Measurements from ENCODE around the gene SLC2A3. TPM values are rescaled to one million over a fixed set of nuclear protein-coding genes. Genes with fewer than 3 reads are reported as not detected.

SLC2A3 gene
- total and polyA plus RNA-seq, 2 donors (not counting 3 experiments of a cell fraction or from before 2014, with no cell fraction given) = 13.9 to 20.8 TPM

DNA sequence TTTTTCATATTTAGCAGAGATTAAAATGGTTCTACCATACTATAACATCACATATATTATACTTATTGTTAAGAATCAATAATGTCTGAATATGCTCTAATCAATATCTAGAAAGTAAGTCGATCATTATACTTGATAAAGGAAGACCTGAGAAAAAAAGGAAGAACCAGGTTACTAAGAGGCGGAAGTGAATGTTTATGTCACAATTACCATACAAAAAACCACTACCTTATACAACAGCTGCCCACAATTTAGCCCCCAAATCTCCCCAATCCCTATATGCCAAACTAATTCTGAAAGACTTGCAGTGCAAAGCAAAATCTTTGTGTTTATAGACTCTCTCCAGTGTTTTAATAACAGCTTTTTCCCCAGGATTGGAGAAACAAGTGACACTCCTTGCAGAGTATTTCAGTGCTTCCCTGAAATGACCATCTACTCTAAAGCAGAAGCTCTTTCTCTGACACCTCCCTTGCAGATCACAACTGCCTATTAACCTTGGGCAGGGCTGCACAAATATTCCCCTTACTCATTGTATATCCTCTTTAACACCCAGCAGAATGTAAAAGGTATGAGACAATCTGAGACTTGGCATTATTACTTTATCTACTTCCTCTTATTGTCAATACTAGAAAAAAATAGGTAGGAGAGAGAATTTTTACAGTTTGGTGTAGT is 12.7 kb upstream of the SLC2A3 start:
- dilution Hi-C loops (cut with MboI; ENCODE audit: extremely low pct_ligation_motif_present, low sequenced_read_pairs) = no loop called here
- POLR2A ChIA-PET = no interaction called here
- TF ChIP-seq, protein P1, sequence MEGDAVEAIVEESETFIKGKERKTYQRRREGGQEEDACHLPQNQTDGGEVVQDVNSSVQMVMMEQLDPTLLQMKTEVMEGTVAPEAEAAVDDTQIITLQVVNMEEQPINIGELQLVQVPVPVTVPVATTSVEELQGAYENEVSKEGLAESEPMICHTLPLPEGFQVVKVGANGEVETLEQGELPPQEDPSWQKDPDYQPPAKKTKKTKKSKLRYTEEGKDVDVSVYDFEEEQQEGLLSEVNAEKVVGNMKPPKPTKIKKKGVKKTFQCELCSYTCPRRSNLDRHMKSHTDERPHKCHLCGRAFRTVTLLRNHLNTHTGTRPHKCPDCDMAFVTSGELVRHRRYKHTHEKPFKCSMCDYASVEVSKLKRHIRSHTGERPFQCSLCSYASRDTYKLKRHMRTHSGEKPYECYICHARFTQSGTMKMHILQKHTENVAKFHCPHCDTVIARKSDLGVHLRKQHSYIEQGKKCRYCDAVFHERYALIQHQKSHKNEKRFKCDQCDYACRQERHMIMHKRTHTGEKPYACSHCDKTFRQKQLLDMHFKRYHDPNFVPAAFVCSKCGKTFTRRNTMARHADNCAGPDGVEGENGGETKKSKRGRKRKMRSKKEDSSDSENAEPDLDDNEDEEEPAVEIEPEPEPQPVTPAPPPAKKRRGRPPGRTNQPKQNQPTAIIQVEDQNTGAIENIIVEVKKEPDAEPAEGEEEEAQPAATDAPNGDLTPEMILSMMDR (IDR thresholded peaks at IDR 0.05; ENCODE audit: extremely low read depth in 1 of 2, insufficient read depth in 1 of 2, low read depth in 1 of 2, low read length in 2 of 2) = no peak
- TF ChIP-seq MYC (IDR thresholded peaks at IDR 0.05; ENCODE audit: low read depth, low read length) (no peak), FOS (IDR thresholded peaks at IDR 0.05; ENCODE audit: borderline replicate concordance, insufficient read depth, low read length) (no peak), JUN (IDR thresholded peaks at IDR 0.05; ENCODE audit: borderline replicate concordance, insufficient read depth, insufficient read length, low read depth) (no peak), EZH2 (IDR thresholded peaks at IDR 0.05; ENCODE audit: borderline replicate concordance, low read depth, low read length, severe bottlenecking) (no peak), POLR2A (IDR thresholded peaks at IDR 0.05; ENCODE audit: low read depth, low read length) (no peak), POLR2AphosphoS5 (IDR thresholded peaks at IDR 0.05; ENCODE audit: insufficient read depth, low read depth, low read length) (no peak), GATA2 (IDR thresholded peaks at IDR 0.05; ENCODE audit: insufficient read depth, insufficient read length, low read depth, low read length) (no peak)
- TF ChIP-seq, protein P2, sequence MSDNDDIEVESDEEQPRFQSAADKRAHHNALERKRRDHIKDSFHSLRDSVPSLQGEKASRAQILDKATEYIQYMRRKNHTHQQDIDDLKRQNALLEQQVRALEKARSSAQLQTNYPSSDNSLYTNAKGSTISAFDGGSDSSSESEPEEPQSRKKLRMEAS (IDR thresholded peaks at IDR 0.05; ENCODE audit: insufficient read depth, insufficient read length) = no peak

More for the DNA sequence above, 12.7 kb upstream of the SLC2A3 start:
- no TSS peak for BruUV-seq (replicated peaks)
- FAIRE-seq (no peak), DNase-seq (ENCODE audit: low read depth, low spot score) (peak; percentile 3)
- Histone ChIP-seq H4K20me1 (replicated peaks; ENCODE audit: control insufficient read depth, extremely low read depth, insufficient read depth, low read length) (no peaks in the 10 kb centered on the region), H3K9ac (replicated peaks; ENCODE audit: extremely low read depth, insufficient read depth, low read length) (no peak overlapping the region), H3K4me2 (ENCODE audit: insufficient read depth, low read length) (no peak overlapping the region), H3K9me3 (replicated peaks; ENCODE audit: control insufficient read depth, insufficient read depth, low read length) (no peaks in the 10 kb centered on the region), H3K79me2 (ENCODE audit: control insufficient read depth, insufficient read depth, low read length) (no peaks in the 10 kb centered on the region), H3K4me1 (ENCODE audit: control insufficient read depth, extremely low read depth, insufficient read depth, low read length) (no peaks in the 10 kb centered on the region), H3K27me3 (ENCODE audit: control insufficient read depth in 2 of 2, insufficient read depth in 2 of 2, low read length in 2 of 2) (no peaks in the 10 kb centered on the region), H2AFZ (ENCODE audit: low read depth, low read length) (no peak overlapping the region), H3K36me3 (ENCODE audit: control insufficient read depth in 2 of 2, extremely low read depth in 1 of 2, insufficient read depth in 2 of 2, low read length in 2 of 2) (no peaks in the 10 kb centered on the region), H3K9me1 (replicated peaks; ENCODE audit: control insufficient read depth, extremely low read depth, insufficient read depth, low read length) (no peaks in the 10 kb centered on the region), H3K4me3 (replicated peaks in 1 of 3; ENCODE audit: insufficient read depth in 1 of 3, low read depth in 1 of 3, low read length in 3 of 3) (no peak overlapping the region), H3K27ac (ENCODE audit: insufficient read depth, low read depth, low read length) (no peak overlapping the region)
- intact Hi-C loops (cut with micrococcal nuclease) = no loop called here
- CTCF ChIA-PET = interaction anchor here (0.9 kb wide), 1 partner anchor 11 kb away, joined by 3 read pairs; no protein-coding TSS in a partner anchor
